ENCODE measurements around the gene RPS27. TPM values are rescaled to one million over a fixed set of nuclear protein-coding genes. Genes with fewer than 3 reads are reported as not detected.

Gene RPS27
- total and polyA plus RNA-seq, 2 of the 13 experiments (the other 11 are each of a cell fraction or from before 2014, with no cell fraction given) = 3,737 to 9,964 TPM

DNA sequence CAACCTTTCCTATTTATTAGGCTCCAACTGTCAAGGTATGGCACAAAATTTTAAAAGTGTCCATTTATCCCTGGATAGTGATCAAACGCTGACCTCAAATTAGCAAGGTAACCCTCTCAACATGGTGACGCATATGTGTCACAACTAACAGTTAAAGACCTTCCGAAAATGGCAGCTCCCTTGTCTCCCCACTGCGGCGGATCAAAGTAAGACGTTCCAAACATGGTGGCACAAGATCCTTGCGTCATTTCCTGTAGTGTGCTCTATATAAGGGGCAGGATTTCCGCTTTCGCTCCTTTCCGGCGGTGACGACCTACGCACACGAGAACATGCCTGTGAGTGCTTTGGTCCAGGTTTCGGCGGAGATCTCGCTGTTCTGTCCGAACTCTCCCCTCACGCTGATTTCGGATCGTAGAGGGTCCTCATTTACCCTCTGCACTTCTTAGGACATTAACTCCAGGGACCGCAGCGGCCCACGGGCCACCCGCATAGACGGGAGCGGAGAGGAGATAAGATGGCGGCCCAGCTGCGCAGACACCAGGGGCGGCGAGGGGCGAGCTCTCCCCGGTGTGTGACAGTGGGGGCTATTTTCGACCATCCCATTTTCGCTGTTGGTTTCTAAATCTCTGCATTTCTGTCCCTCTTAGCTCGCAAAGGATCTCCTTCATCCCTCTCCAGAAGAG is at the start of gene RPS27 (continued):
- no peak for TF ChIP-seq ZNF646 (CRISPR knock-in tag; IDR thresholded peaks at IDR 0.05)
- peak; percentile 98 for TF ChIP-seq TCF7 (IDR thresholded peaks at IDR 0.05; ENCODE audit: low read depth)
- no peak for TF ChIP-seq TAF15 (IDR thresholded peaks at IDR 0.05; ENCODE audit: low read depth, low read length, poor library complexity, severe bottlenecking)
- no peak for TF ChIP-seq ZNF549 (CRISPR knock-in tag; IDR thresholded peaks at IDR 0.05)
- peak; percentile 91 for TF ChIP-seq ZNF34 (CRISPR knock-in tag; IDR thresholded peaks at IDR 0.05; ENCODE audit: borderline replicate concordance)
- TF ChIP-seq, protein P1, sequence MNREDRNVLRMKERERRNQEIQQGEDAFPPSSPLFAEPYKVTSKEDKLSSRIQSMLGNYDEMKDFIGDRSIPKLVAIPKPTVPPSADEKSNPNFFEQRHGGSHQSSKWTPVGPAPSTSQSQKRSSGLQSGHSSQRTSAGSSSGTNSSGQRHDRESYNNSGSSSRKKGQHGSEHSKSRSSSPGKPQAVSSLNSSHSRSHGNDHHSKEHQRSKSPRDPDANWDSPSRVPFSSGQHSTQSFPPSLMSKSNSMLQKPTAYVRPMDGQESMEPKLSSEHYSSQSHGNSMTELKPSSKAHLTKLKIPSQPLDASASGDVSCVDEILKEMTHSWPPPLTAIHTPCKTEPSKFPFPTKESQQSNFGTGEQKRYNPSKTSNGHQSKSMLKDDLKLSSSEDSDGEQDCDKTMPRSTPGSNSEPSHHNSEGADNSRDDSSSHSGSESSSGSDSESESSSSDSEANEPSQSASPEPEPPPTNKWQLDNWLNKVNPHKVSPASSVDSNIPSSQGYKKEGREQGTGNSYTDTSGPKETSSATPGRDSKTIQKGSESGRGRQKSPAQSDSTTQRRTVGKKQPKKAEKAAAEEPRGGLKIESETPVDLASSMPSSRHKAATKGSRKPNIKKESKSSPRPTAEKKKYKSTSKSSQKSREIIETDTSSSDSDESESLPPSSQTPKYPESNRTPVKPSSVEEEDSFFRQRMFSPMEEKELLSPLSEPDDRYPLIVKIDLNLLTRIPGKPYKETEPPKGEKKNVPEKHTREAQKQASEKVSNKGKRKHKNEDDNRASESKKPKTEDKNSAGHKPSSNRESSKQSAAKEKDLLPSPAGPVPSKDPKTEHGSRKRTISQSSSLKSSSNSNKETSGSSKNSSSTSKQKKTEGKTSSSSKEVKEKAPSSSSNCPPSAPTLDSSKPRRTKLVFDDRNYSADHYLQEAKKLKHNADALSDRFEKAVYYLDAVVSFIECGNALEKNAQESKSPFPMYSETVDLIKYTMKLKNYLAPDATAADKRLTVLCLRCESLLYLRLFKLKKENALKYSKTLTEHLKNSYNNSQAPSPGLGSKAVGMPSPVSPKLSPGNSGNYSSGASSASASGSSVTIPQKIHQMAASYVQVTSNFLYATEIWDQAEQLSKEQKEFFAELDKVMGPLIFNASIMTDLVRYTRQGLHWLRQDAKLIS (CRISPR knock-in tag; IDR thresholded peaks at IDR 0.05) = peak; percentile 85; the same call in 1 of the 2 replicates
- peak; percentile 71 for TF ChIP-seq ATF7-NPFF (CRISPR knock-in tag; IDR thresholded peaks at IDR 0.05; ENCODE audit: low read depth)
- peak; percentile 95 for TF ChIP-seq HBP1 (CRISPR knock-in tag; IDR thresholded peaks at IDR 0.05; ENCODE audit: low read depth)
- no peak for TF ChIP-seq MXD1 (CRISPR knock-in tag; IDR thresholded peaks at IDR 0.05)
- peak; percentile 79 for TF ChIP-seq HDAC1 (CRISPR knock-in tag; IDR thresholded peaks at IDR 0.05)
- TF ChIP-seq CENPBD1 (CRISPR knock-in tag; IDR thresholded peaks at IDR 0.05; ENCODE audit: borderline replicate concordance, low read depth) = no peak
- TF ChIP-seq CBX1 (IDR thresholded peaks at IDR 0.05; ENCODE audit: low read depth) = peak; percentile 68
- peak in 1 of 2 experiments; percentile 83; a peak in 2 of 4 replicates for TF ChIP-seq ATF4 (CRISPR knock-in tag; IDR thresholded peaks at IDR 0.05)
- no peak for TF ChIP-seq NCOA1 (CRISPR knock-in tag; IDR thresholded peaks at IDR 0.05)
- peak; percentile 65 for TF ChIP-seq ZNF768 (CRISPR knock-in tag; IDR thresholded peaks at IDR 0.05)
